NCI-H1930 (cell line): ENCODE results near the gene SLC36A1.
"Not testable (repeated sequence)": the region's sequence is repeated elsewhere in the genome, so short reads cannot be mapped to it uniquely, and the experiment has no call there.

Source experiments
- DNase-seq, 2 experiments: peaks; one replicate each; lab custom pipeline; 2025; lab: John Stamatoyannopoulos, UW

SLC36A1 gene

GRCh38 chr5:151447174-151448037 is at the start of gene SLC36A1:
TSS of gene SLC36A1 (plus strand) at chr5:151447603. CDS start at chr5:151458793, 11,190 bp downstream.
- DNase-seq = peak; percentile 77 to 80

GRCh38 chr5:151405334-151406160 is 41.9 kb upstream of the SLC36A1 start:
- DNase-seq = no peak

- DNase-seq = peak in 1 of 2 experiments; percentile 16
These were observed 41.0 kb upstream of the SLC36A1 start for GRCh38 chr5:151406322-151406947.

- no peak for DNase-seq
These were observed 38.7 kb upstream of the SLC36A1 start for GRCh38 chr5:151408591-151409230.

GRCh38 chr5:151413800-151414199 is 33.6 kb upstream of the SLC36A1 start:
- no peak for DNase-seq

- no peak for DNase-seq
These were observed 32.9 kb upstream of the SLC36A1 start for GRCh38 chr5:151414536-151414935.

GRCh38 chr5:151417712-151418111 is 29.7 kb upstream of the SLC36A1 start:
- DNase-seq = no peak

GRCh38 chr5:151420127-151420526 is 27.3 kb upstream of the SLC36A1 start:
- no peak for DNase-seq

- DNase-seq = no peak
These were observed 22.4 kb upstream of the SLC36A1 start for GRCh38 chr5:151424892-151425523.

GRCh38 chr5:151426347-151426746 is 21.1 kb upstream of the SLC36A1 start:
- not testable (repeated sequence) for DNase-seq

GRCh38 chr5:151427258-151427657 is 20.1 kb upstream of the SLC36A1 start:
- no peak for DNase-seq

GRCh38 chr5:151430731-151431130 is 16.7 kb upstream of the SLC36A1 start:
- no peak for DNase-seq

- no peak for DNase-seq
These were observed 15.7 kb upstream of the SLC36A1 start for GRCh38 chr5:151431666-151432065.

- no peak for DNase-seq
These were observed 15.2 kb upstream of the SLC36A1 start for GRCh38 chr5:151432210-151432609.

GRCh38 chr5:151434570-151435237 is 12.7 kb upstream of the SLC36A1 start:
- DNase-seq = no peak

GRCh38 chr5:151448038-151448985 is 909 bp downstream of the SLC36A1 start:
- no peak for DNase-seq

GRCh38 chr5:151449297-151449696 is 1.9 kb downstream of the SLC36A1 start:
- no peak for DNase-seq

GRCh38 chr5:151449839-151450238 is 2.4 kb downstream of the SLC36A1 start:
- no peak for DNase-seq

GRCh38 chr5:151450605-151451004 is 3.2 kb downstream of the SLC36A1 start:
- DNase-seq = no peak
